ENCODE data around the gene DHRSX. TPM values are rescaled to one million over a fixed set of nuclear protein-coding genes. Genes with fewer than 3 reads are reported as not detected.
A peak's percentile ranks its signal among the peaks of the same experiment; 100 is the strongest.
"Not testable (repeated sequence)": the region's sequence is repeated elsewhere in the genome, so short reads cannot be mapped to it uniquely, and the experiment has no call there.

DHRSX gene
- total RNA-seq, 1 donor from 2014 or later = 31.8 TPM

- Mint-ChIP-seq H3K4me1 (peaks cover 7% of the 10 kb centered on the region), H3K4me3 (no peak overlapping the region), H3K9me3 (peaks cover 5% of the 10 kb centered on the region), H3K36me3 (peaks cover 27% of the 10 kb centered on the region), H3K27me3 (ENCODE audit: insufficient read depth, low read depth) (peaks cover 4% of the 10 kb centered on the region), H3K27ac (no peak overlapping the region)
- H3F3A ChIP-seq (ENCODE audit: low read depth) = peaks cover 10% of the 10 kb centered on the region
- no peak overlapping the region for H2AFZ ChIP-seq (replicated peaks)
- no peak overlapping the region for H3K9ac ChIP-seq
- peaks cover 84% of the 10 kb centered on the region for H3K79me2 ChIP-seq (ENCODE audit: low read depth)
- no peak overlapping the region for H3K27ac ChIP-seq
- DNase-seq (ENCODE audit: low spot score) = peak; percentile 43
- no peaks in the 10 kb centered on the region for H3K9me3 ChIP-seq (ENCODE audit: low read depth)
- TF ChIP-seq CTCF (IDR thresholded peaks at IDR 0.05) (no peak), EZH2phosphoT487 (IDR thresholded peaks at IDR 0.05) (no peak), EZH2 (IDR thresholded peaks at IDR 0.05) (no peak)
- H3K27me3 ChIP-seq = no peaks in the 10 kb centered on the region
- H3K4me1 ChIP-seq = no peaks in the 10 kb centered on the region
- no peak overlapping the region for H3K4me2 ChIP-seq
- H3K4me3 ChIP-seq = no peak overlapping the region
- H4K20me1 ChIP-seq (ENCODE audit: low read depth) = no peaks in the 10 kb centered on the region
- H3K36me3 ChIP-seq = no peaks in the 10 kb centered on the region
These were observed 26.4 kb downstream of the DHRSX start for GRCh38 chrX:2474280-2474962.

- H3K36me3 Mint-ChIP-seq = peaks cover 24% of the 10 kb centered on the region
- not testable (repeated sequence) for H3K4me3 ChIP-seq; H3K36me3 ChIP-seq; H3K4me3 Mint-ChIP-seq; DNase-seq (ENCODE audit: low spot score); H3K27ac ChIP-seq; H2AFZ ChIP-seq (replicated peaks); H3K27me3 ChIP-seq; H4K20me1 ChIP-seq (ENCODE audit: low read depth); H3K4me1 Mint-ChIP-seq; H3K9ac ChIP-seq; H3K9me3 ChIP-seq (ENCODE audit: low read depth); H3K4me2 ChIP-seq; H3K4me1 ChIP-seq; H3K27me3 Mint-ChIP-seq (ENCODE audit: insufficient read depth, low read depth)
- peaks cover 13% of the 10 kb centered on the region for H3K9me3 Mint-ChIP-seq
- peaks cover 10% of the 10 kb centered on the region for H3F3A ChIP-seq (ENCODE audit: low read depth)
- H3K27ac Mint-ChIP-seq = peak overlapping the region; percentile 50
- peaks cover 84% of the 10 kb centered on the region for H3K79me2 ChIP-seq (ENCODE audit: low read depth)
These were observed 27.7 kb downstream of the DHRSX start for GRCh38 chrX:2473064-2473463.

GRCh38 chrX:2471641-2472040 is 29.1 kb downstream of the DHRSX start:
- Histone ChIP-seq H3K79me2 (ENCODE audit: low read depth) (peaks cover 85% of the 10 kb centered on the region), H3K36me3 (no peaks in the 10 kb centered on the region), H3K4me3 (no peak overlapping the region), H4K20me1 (ENCODE audit: low read depth) (no peaks in the 10 kb centered on the region), H3K4me1 (no peaks in the 10 kb centered on the region), H3K27ac (no peak overlapping the region), H3K9ac (no peak overlapping the region), H3K4me2 (no peak overlapping the region), H2AFZ (replicated peaks) (no peak overlapping the region), H3F3A (ENCODE audit: low read depth) (peaks cover 10% of the 10 kb centered on the region), H3K9me3 (ENCODE audit: low read depth) (no peaks in the 10 kb centered on the region), H3K27me3 (no peaks in the 10 kb centered on the region)
- TF ChIP-seq EZH2 (IDR thresholded peaks at IDR 0.05) (no peak), CTCF (IDR thresholded peaks at IDR 0.05) (no peak), EZH2phosphoT487 (IDR thresholded peaks at IDR 0.05) (no peak)
- Mint-ChIP-seq H3K27ac (no peak overlapping the region), H3K27me3 (ENCODE audit: insufficient read depth, low read depth) (peaks cover 6% of the 10 kb centered on the region), H3K4me1 (peaks cover 10% of the 10 kb centered on the region), H3K36me3 (peaks cover 23% of the 10 kb centered on the region), H3K4me3 (no peak overlapping the region), H3K9me3 (peaks cover 18% of the 10 kb centered on the region)
- DNase-seq (ENCODE audit: low spot score) = no peak

GRCh38 chrX:2471126-2471525 is 29.6 kb downstream of the DHRSX start:
- H3K79me2 ChIP-seq (ENCODE audit: low read depth) = peaks cover 85% of the 10 kb centered on the region
- not testable (repeated sequence) for H3K4me1 Mint-ChIP-seq; H4K20me1 ChIP-seq (ENCODE audit: low read depth); H3K27me3 Mint-ChIP-seq (ENCODE audit: insufficient read depth, low read depth); H3K9me3 ChIP-seq (ENCODE audit: low read depth); H3K36me3 ChIP-seq; H3K9ac ChIP-seq; H2AFZ ChIP-seq (replicated peaks); H3K27ac Mint-ChIP-seq; H3K4me3 ChIP-seq; DNase-seq (ENCODE audit: low spot score); H3K4me3 Mint-ChIP-seq; H3K4me1 ChIP-seq; H3K27me3 ChIP-seq; H3K27ac ChIP-seq; H3K4me2 ChIP-seq
- peaks cover 24% of the 10 kb centered on the region for H3K36me3 Mint-ChIP-seq
- peaks cover 10% of the 10 kb centered on the region for H3F3A ChIP-seq (ENCODE audit: low read depth)
- peaks cover 23% of the 10 kb centered on the region for H3K9me3 Mint-ChIP-seq

- peaks cover 85% of the 10 kb centered on the region for H3K79me2 ChIP-seq (ENCODE audit: low read depth)
- H3K4me2 ChIP-seq; H2AFZ ChIP-seq (replicated peaks); H3K4me3 ChIP-seq; H3K27ac ChIP-seq; H3K4me1 ChIP-seq; H3K27ac Mint-ChIP-seq; H3K9me3 ChIP-seq (ENCODE audit: low read depth); H3K4me1 Mint-ChIP-seq; H3K9ac ChIP-seq; H3F3A ChIP-seq (ENCODE audit: low read depth); H4K20me1 ChIP-seq (ENCODE audit: low read depth); H3K27me3 Mint-ChIP-seq (ENCODE audit: insufficient read depth, low read depth); H3K27me3 ChIP-seq; DNase-seq (ENCODE audit: low spot score); H3K36me3 ChIP-seq: not testable (repeated sequence)
- Mint-ChIP-seq H3K4me3 (peak overlapping the region; percentile 2), H3K9me3 (peaks cover 29% of the 10 kb centered on the region), H3K36me3 (peaks cover 23% of the 10 kb centered on the region)
These were observed 30.9 kb downstream of the DHRSX start for GRCh38 chrX:2469852-2470251.

All from neural progenitor cell (in vitro differentiated cells).